Adipose tissue (tissue), 3 donors: ENCODE data around the gene PRKG1. TPM values are rescaled to one million over a fixed set of nuclear protein-coding genes. Genes with fewer than 3 reads are reported as not detected.

Source experiments
- H3K27ac ChIP-seq: one replicate; pipeline ENCODE4 v1.5.1; 2013; ENCODE audit warnings: low read depth, low read length
- WGBS, 3 donors: extraction: QIAGEN DNeasy Blood & Tissue Kit; methylation state at CpG; one replicate each; pipeline ENCODE4 v1.1.7; 2013; 5-methylcytosine and 5-hydroxymethylcytosine counted together
- polyA plus RNA-seq, 3 donors: library from polyadenylated mRNA; stranded (reverse); fragments of 200-250 nt; gene quantifications; one replicate each; pipeline ENCODE4 v1.2.3, GENCODE V29; 2013
- donor health status: healthy with polysubstance abuse.
- donor health status: Bipolar disorder and iron deficiency.
- donor health status: healthy.

The PRKG1 gene
- polyA plus RNA-seq = 10 to 100 TPM in 1 of 3 donors, 1 to 10 TPM in 1, under 1 TPM in 1; 0.46 to 13.2 (median 2.1) TPM

DNA sequence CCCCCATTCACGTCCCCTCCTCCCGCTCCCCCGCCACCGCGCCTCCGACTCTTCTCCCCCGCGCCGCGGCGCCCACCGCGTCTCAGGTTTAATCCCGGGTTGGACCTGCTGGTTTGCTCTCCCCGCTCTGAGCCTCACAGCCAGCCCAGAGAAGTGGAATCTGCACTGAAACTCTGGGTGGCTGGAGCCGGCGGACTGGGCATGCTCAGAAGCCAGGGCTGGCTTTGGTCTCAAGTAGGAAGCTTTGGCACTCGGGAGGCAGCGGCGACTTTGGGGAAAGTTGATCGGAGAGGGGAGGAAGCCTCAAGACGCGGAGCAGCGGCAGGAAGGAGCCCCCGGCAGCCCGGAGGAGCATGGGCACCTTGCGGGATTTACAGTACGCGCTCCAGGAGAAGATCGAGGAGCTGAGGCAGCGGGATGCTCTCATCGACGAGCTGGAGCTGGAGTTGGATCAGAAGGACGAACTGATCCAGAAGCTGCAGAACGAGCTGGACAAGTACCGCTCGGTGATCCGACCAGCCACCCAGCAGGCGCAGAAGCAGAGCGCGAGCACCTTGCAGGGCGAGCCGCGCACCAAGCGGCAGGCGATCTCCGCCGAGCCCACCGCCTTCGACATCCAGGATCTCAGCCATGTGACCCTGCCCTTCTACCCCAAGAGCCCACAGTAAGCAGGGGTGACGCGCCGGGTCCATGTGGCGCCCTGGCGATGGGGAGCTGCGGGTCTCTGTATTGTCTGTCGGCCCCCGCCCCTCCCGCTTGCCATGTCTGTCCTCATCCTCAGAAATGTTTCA lies at the start of gene PRKG1:
Gene PRKG1, plus strand, starts transcription at position 250 of the 791 bp plus-strand sequence.
- no peak within 1 kb of the TSS for H3K27ac ChIP-seq
- WGBS, 3 donors = 0 to 1% (median 0%) methylated on average over 59 of the region's 59 CpGs

DNA sequence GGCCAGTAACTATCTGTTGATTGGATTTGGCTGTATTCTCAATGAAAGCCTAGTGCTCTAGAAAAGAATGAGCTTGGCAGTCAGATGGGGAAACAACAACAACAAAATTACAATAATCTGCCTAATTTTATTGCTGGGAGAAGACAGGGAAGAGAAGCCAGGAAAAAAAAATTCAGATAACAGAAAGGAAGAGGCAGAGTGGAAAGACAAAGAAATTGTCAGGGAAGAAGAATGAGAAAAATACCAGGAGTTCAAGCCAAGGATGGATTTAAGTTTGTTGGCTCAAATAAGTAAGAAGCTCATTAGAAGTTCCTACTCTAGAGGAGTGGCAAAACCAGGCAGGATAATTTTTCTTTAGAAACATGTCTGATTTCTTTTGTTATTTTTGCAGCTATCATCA lies 45.9 kb upstream of the PRKG1 start:
- H3K27ac ChIP-seq = no peak overlapping the region

DNA sequence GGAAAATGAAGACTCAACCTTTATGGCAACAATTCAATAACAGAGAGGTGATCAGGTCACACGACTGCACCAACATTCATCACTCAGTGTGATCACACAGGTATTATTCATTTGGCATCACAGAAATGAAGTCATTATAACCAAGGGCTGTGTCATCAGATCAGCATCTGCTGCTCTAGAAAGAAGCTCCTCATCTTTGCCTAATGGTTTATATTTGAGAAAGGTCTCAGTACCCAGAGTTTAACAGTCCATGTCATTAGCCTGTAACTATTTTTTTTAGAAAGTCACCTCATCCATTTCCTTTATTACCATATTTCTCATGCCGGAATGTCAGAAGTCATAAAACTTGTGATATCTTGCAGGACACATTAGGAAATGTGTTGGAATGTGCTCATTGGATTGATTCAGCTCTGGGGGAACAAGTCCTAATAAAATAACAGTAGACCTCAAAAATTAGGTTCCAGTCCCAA lies 45.1 kb upstream of the PRKG1 start:
- no peak overlapping the region for H3K27ac ChIP-seq
- WGBS, 3 donors = 60 to 84% (median 71%) methylated on average over 2 of the region's 2 CpGs

DNA sequence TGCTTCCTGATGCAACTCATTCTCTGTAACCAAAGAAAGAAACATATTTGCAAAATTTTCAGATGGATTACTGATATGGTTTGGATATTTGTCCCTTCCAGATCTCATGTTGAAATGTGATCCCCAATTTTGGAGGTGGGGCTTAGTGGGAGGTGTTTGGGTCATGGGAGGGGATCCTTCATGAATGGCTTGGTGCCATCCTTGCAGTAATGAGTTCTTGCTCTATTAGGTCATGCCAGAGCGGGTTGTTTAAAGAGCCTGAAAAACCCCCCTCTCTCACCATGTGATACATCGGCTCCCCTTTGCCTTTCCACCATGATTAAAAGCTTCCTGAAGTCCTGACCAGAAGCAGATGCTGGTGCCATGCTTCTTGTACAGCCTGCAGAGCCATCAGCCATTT lies 43.8 kb upstream of the PRKG1 start:
- 83 to 85% (median 84%) methylated on average over 2 of the region's 2 CpGs for WGBS, 3 donors
- no peak overlapping the region for H3K27ac ChIP-seq

DNA sequence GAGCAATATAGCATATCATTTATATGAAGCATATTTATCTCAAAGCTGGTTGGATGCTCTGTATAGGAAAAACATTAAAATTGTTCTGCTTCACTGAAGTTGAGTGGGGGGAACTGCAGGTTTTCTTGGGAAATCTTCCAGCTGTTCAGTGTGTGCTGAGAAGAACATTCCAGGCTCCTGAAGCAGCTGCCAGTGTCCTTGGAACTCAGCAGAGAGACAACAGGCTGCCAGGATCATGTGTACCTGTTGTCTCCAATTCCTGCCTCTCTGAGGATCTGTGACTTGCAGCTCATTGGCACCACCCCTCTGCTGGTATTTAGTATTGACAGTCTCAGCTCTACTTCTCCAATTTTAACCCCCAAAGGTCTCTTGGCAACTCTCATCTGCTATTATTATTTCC lies 42.3 kb upstream of the PRKG1 start:
- H3K27ac ChIP-seq = no peak overlapping the region

DNA sequence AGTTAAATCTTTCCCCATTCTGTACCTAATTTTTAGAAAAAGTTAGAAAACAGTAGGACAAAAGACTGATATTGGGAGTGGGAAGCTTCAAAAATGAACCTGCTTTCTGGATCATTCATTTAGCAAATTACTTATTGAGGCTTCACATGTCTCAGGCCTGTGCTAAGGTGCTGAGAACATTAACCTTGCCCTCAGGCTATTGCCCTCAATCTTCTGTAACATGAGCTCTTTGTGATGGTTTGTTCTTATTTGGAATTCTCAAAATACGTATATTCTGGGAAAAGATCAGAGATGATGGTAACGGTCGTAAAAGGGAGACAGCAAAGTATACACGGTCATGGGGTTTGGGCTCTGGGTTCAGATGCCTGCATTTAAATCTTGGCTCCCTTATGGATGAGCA lies 39.5 kb upstream of the PRKG1 start:
- no peak overlapping the region for H3K27ac ChIP-seq
- 91 to 93% (median 92%) methylated on average over 4 of the region's 4 CpGs for WGBS, 3 donors

DNA sequence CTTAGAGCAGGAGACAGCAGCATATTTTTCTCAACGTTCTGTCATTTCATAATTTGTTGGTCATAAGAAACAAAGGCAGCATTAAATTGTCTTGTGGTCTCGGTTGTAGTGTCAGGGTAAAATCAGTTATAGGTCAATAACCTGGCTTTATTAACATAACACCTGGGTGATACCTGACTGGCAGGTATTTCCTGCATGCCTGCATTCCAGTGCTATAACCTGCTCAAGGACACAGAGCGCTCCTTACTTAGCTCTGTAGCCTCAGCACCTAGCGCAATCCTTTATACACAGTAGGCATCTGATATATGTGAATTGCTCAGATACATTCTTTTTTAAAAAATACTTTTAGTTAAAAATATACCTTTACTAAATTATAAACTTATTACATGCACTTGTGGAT lies 38.9 kb upstream of the PRKG1 start:
- 61 to 89% (median 89%) methylated on average over 4 of the region's 4 CpGs for WGBS, 3 donors
- H3K27ac ChIP-seq = no peak overlapping the region

GRCh38 chr10:51045871-51046270 lies 28.4 kb upstream of the PRKG1 start:
- WGBS, 3 donors = 88 to 91% (median 90%) methylated on average over 2 of the region's 2 CpGs
- H3K27ac ChIP-seq = no peak overlapping the region

- H3K27ac ChIP-seq = no peak overlapping the region
- 72 to 87% (median 79%) methylated on average over 6 of the region's 6 CpGs for WGBS, 3 donors
Observed at GRCh38 chr10:51046654-51047053, 27.6 kb upstream of the PRKG1 start.

GRCh38 chr10:51047857-51048256 lies 26.4 kb upstream of the PRKG1 start:
- 60 to 69% (median 68%) methylated on average over 2 of the region's 2 CpGs for WGBS, 3 donors

DNA sequence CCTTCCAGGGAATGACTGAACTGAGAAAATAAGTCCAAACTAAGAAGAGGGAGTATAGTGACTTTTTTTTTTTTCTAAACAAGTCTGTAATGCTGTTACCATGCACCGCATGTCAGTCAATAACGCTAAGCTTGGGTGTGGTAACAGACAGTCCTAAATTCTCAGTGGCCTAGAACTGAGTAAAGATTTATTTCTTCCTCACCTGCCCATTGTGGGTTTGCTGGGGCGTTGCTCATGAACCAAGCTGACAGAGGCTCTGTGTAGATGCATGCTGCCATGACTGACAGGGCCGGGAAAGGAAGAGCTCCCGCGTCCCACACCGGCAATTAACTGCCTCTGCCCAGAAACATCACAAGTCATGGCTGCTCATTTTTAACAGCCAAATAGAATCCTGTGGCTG lies 25.5 kb upstream of the PRKG1 start:
- 80 to 88% (median 87%) methylated on average over 7 of the region's 7 CpGs for WGBS, 3 donors
- no peak overlapping the region for H3K27ac ChIP-seq

More at GRCh38 chr10:51047857-51048256, 26.4 kb upstream of the PRKG1 start:
- no peak overlapping the region for H3K27ac ChIP-seq

DNA sequence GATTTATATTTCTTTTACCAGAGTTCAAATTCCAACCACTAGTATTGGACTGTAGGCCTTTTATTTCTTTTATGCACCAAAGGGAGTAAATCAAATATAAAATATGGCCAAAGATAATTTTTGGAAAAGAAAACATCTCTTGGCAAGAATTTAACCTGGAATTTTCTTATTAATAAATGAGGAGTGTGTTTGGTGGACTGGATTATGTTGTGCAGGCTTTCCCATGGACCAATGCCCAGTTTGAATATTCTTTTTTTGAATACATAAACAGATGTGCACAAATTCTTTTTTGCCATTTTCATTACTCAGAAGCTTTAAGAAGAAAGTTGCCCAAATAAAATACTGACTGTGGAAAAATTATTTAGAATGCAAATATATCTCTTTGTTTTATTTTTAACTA lies 22.1 kb upstream of the PRKG1 start:
- no peak overlapping the region for H3K27ac ChIP-seq

DNA sequence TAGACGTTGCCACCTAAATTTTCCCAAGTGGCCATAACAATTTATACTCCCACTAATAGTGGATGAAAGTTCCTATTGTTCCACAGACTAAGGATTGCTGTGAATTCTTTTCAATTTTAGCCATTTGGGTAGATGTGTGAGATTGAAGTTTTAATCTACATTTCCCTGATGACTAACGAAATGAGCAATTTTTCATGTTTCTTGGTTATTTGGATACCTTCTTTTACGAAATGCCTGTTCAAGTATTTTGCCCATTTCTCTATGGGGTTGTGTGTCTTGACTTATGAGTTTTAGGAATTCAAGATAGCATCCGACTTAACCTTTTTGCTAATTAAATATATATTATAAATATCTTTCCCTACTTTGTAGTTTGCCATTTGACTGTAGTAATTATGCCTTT lies 16.4 kb upstream of the PRKG1 start:
- H3K27ac ChIP-seq = no peak overlapping the region
- 92 to 93% (median 92%) methylated on average over 4 of the region's 4 CpGs for WGBS, 3 donors

DNA sequence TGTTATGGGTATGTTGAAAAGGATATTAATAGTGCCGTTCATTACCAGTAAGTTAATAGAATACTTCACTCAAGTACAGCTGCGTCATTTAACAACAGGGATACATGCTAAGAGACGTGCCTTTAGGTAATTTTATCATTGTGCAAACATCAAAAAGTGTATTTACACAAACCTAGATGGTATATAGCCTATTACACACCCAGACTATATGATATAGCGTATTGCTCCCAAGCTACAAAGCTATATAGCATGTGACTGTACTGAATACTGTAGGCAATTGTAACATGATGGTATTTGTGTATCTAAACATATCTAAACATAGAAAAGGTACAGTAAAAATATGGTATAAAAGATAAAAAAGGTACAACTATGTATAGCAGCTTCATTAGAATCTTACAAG lies 11.1 kb upstream of the PRKG1 start:
- 73 to 85% (median 77%) methylated on average over 4 of the region's 4 CpGs for WGBS, 3 donors

GRCh38 chr10:51063659-51064535 lies 10.4 kb upstream of the PRKG1 start:
- WGBS, 3 donors = 1% methylated on average over 2 of the region's 2 CpGs
- H3K27ac ChIP-seq = no peak overlapping the region

More for the DNA sequence above, 11.1 kb upstream of the PRKG1 start:
- H3K27ac ChIP-seq = no peak overlapping the region

DNA sequence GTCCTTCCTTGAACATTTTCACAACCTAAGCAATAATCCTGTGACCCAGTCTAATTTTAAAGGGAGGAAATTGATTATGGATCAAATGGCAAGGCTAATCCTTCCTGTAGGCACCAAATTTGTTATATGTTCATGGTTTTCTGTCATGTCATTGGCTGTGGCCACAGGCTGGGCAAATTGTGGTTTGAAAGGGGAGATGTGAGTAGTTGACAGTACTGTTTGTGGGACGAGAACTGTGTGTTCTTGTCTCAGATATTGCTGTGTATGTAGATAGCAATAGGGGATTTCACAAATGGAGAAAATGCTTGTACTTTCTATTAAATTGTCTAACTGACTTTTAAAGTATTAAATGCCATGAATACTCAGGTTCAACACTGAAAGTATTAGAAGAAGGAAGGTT lies 8.1 kb upstream of the PRKG1 start:
- no peak overlapping the region for H3K27ac ChIP-seq
- WGBS, 3 donors = 29 to 50% (median 39%) methylated on average over 1 of the region's 1 CpG

DNA sequence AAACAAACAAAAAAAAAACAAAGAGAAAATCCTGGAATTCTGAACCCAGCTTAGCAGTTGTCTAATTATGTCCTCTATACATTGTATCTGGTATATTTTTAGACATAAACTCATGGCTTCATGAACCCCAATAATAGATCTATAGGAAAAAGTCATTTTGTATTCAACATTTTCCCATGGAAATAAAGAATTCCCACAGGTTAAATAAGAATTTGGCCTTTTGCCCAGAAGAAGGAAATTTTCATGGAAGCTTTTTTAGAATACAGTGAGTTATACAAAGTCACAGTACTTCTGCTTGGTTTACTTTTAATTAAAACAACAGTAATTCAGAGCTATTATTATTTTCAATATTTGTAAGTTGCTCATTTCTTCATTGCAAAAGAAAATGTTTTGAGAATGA lies 2.1 kb upstream of the PRKG1 start:
- H3K27ac ChIP-seq = no peak overlapping the region

- no peak overlapping the region for H3K27ac ChIP-seq
- WGBS, 3 donors = 67 to 86% (median 71%) methylated on average over 5 of the region's 5 CpGs
Observed at GRCh38 chr10:51072921-51073434, 1.3 kb upstream of the PRKG1 start.

DNA sequence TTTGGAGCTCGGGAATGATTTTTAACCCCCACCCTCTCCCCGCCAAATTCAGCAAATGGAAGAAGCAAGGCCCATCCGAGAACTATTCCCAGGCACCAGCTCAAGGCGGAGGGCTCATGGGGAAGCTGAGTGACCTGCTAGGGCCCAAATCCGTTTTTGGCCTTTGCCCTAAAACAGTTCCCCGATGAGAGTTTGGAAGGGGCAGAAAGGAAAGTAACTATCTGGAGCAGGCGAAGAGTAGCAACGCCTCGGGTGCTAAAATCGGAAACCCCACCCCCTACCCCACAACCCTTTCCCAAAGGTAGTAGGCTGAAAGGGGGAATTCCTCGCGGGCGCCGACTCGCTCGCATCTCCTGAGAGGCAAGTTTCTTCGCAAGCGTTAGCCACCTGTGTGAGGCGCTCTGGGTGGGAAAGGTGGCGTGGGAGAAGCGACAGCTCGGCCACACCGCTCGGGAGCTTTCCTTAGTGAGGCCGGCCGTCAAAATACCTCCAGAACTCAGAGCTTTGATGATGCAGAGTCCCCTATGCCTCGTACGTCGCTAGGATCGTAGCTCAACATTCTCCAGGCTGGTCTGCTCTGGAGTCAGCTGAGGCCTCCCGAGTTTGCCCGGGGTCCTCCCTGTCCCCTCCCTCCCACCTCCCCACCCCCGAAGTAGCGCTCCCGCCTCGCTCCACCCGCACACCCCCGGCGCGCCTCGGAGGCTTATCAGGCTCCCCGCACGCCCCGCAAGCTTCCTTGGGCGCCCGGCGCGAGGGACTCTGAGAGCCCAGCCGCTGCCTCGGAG lies 642 bp upstream of the PRKG1 start:
- WGBS, 3 donors = 3 to 5% (median 5%) methylated on average over 50 of the region's 50 CpGs
- no peak overlapping the region for H3K27ac ChIP-seq
